Cardiac muscle cell (in vitro differentiated cells and primary cell): ENCODE measurements around the gene PRSS23. TPM values are rescaled to one million over a fixed set of nuclear protein-coding genes. Genes with fewer than 3 reads are reported as not detected.
A peak's percentile ranks its signal among the peaks of the same experiment; 100 is the strongest.

ENCODE experiments used
- DNase-seq, 2 donors: peaks; one replicate each; pipeline versions ENCODE4 v3.0.0 to v3.0.0-alpha.2; 2010 to 2017; ENCODE audit warnings: low read depth in 1 of 2, low spot score in 1 of 2
- H3K27ac ChIP-seq: fragments of 200-600 bp; sonication (generic); 2 replicates; pipeline ENCODE4 v1.5.1; 2016
- H3K27me3 ChIP-seq: fragments of 200-600 bp; sonication (generic); 2 replicates; pipeline ENCODE4 v1.6.0; 2016; ENCODE audit warnings: control low read depth
- H3K36me3 ChIP-seq: fragments of 200-600 bp; sonication (generic); 2 replicates; pipeline ENCODE4 v1.5.1; 2016; ENCODE audit warnings: control low read depth
- H3K4me1 ChIP-seq: fragments of 200-600 bp; sonication (generic); 2 replicates; pipeline ENCODE4 v1.8.1; 2017; ENCODE audit warnings: low read depth, mild to moderate bottlenecking, mixed run types
- H3K4me3 ChIP-seq: fragments of 200-600 bp; sonication (generic); 2 replicates; pipeline ENCODE4 v1.5.1; 2016; ENCODE audit warnings: mild to moderate bottlenecking
- H3K9me3 ChIP-seq: fragments of 200-600 bp; sonication (generic); 2 replicates; pipeline ENCODE4 v1.5.1; 2017; ENCODE audit warnings: low read depth, mild to moderate bottlenecking, control low read depth
- CTCF ChIP-seq: IDR thresholded peaks from 2 replicates; pipeline ENCODE4 v1.5.1; 2012; ENCODE audit warnings: low read depth, mild to moderate bottlenecking, low read length
- polyA plus RNA-seq: library from polyadenylated mRNA; unstranded; fragments of >200 nt; fragmentation: Nextera tagmentation; extraction: Ambion mirVana; gene quantifications from 2 replicates; pipeline ENCODE4 v1.2.1, GENCODE V29; 2016
- total RNA-seq: library from RNA; depleted of rRNA; stranded (reverse); fragments of >200 nt; gene quantifications from 2 replicates; pipeline ENCODE4 v1.2.3, GENCODE V29; 2016

The PRSS23 gene
- total and polyA plus RNA-seq, 2 experiments from 2014 or later, result 39.6 to 107 TPM

GRCh38 chr11:86802146-86802545 lies 1.8 kb downstream of the PRSS23 start:
- H3K9me3 ChIP-seq, result no peaks in the 10 kb centered on the region
- no peaks in the 10 kb centered on the region for H3K36me3 ChIP-seq
- no peak for DNase-seq
- TF ChIP-seq CTCF, result no peak
- H3K4me1 ChIP-seq, result peaks cover 26% of the 10 kb centered on the region
- no peak overlapping the region for H3K27ac ChIP-seq
- peak overlapping the region; percentile 79 for H3K4me3 ChIP-seq
- H3K27me3 ChIP-seq, result no peaks in the 10 kb centered on the region

GRCh38 chr11:86802601-86803051 lies 2.3 kb downstream of the PRSS23 start:
- H3K27me3 ChIP-seq, result no peaks in the 10 kb centered on the region
- no peak overlapping the region for H3K4me3 ChIP-seq
- no peaks in the 10 kb centered on the region for H3K9me3 ChIP-seq
- peaks cover 31% of the 10 kb centered on the region for H3K4me1 ChIP-seq
- peak; percentile 60 to 65 for DNase-seq
- no peaks in the 10 kb centered on the region for H3K36me3 ChIP-seq
- H3K27ac ChIP-seq, result no peak overlapping the region
- peak; percentile 63 for TF ChIP-seq CTCF

- H3K27ac ChIP-seq, result no peak overlapping the region
Measured at GRCh38 chr11:86803136-86804045, 3.0 kb downstream of the PRSS23 start.

GRCh38 chr11:86804951-86805350 lies 4.6 kb downstream of the PRSS23 start:
- TF ChIP-seq CTCF, result no peak
- no peak overlapping the region for H3K4me3 ChIP-seq
- H3K9me3 ChIP-seq, result no peaks in the 10 kb centered on the region
- H3K27ac ChIP-seq, result no peak overlapping the region
- peak in 1 of 2 donors; percentile 54 for DNase-seq
- no peaks in the 10 kb centered on the region for H3K36me3 ChIP-seq
- H3K27me3 ChIP-seq, result no peaks in the 10 kb centered on the region
- peaks cover 26% of the 10 kb centered on the region for H3K4me1 ChIP-seq

More at GRCh38 chr11:86803136-86804045, 3.0 kb downstream of the PRSS23 start:
- no peaks in the 10 kb centered on the region for H3K36me3 ChIP-seq
- H3K4me3 ChIP-seq, result no peak overlapping the region
- no peak for DNase-seq
- H3K27me3 ChIP-seq, result no peaks in the 10 kb centered on the region
- no peak for TF ChIP-seq CTCF
- H3K9me3 ChIP-seq, result no peaks in the 10 kb centered on the region
- H3K4me1 ChIP-seq, result peaks cover 36% of the 10 kb centered on the region

- no peak for DNase-seq
- Histone ChIP-seq H3K36me3 (no peaks in the 10 kb centered on the region), H3K4me1 (peaks cover 28% of the 10 kb centered on the region), H3K27me3 (no peaks in the 10 kb centered on the region), H3K4me3 (no peak overlapping the region), H3K9me3 (no peaks in the 10 kb centered on the region), H3K27ac (no peak overlapping the region)
- no peak for TF ChIP-seq CTCF
Measured at GRCh38 chr11:86805873-86806310, 5.5 kb downstream of the PRSS23 start.
